Measurements from ENCODE around the gene DNAH8. TPM values are rescaled to one million over a fixed set of nuclear protein-coding genes. Genes with fewer than 3 reads are reported as not detected.

Gene DNAH8
- total RNA-seq, 1 experiment from 2014 or later, result not detected

- no peaks in the 10 kb centered on the region for H3K79me2 ChIP-seq (ENCODE audit: insufficient read depth, low read length)
- no peak overlapping the region for H3K27ac ChIP-seq (ENCODE audit: low read depth, low read length)
- BruUV-seq (replicated peaks), result no TSS peak
- POLR2A ChIA-PET, result no interaction called here
- no peaks in the 10 kb centered on the region for H3K9me2 ChIP-seq (ENCODE audit: insufficient read depth)
- H3K27me3 ChIP-seq (ENCODE audit: insufficient read depth, low read length), result peaks cover 78% of the 10 kb centered on the region
- TF ChIP-seq JUND (IDR thresholded peaks at IDR 0.05), result no peak
- TF ChIP-seq SRF (IDR thresholded peaks at IDR 0.05; ENCODE audit: low read depth), result no peak
- no peak for TF ChIP-seq EGR1 (IDR thresholded peaks at IDR 0.05; ENCODE audit: low read depth)
- TF ChIP-seq SIN3A (IDR thresholded peaks at IDR 0.05; ENCODE audit: low read depth), result no peak
- TF ChIP-seq EZH2 (IDR thresholded peaks at IDR 0.05), result no peak
- no peak for TF ChIP-seq ZBTB33 (IDR thresholded peaks at IDR 0.05; ENCODE audit: extremely low read depth, insufficient replicate concordance, low read length)
- no peak for TF ChIP-seq ATF3 (IDR thresholded peaks at IDR 0.05)
- TF ChIP-seq RAD21 (IDR thresholded peaks at IDR 0.05; ENCODE audit: low read depth), result no peak
- TF ChIP-seq FOSL1 (IDR thresholded peaks at IDR 0.05; ENCODE audit: low read depth), result no peak
- no peak for TF ChIP-seq TCF7L2 (IDR thresholded peaks at IDR 0.05; ENCODE audit: borderline replicate concordance, extremely low read depth, insufficient read depth, insufficient read length)
- no peak for TF ChIP-seq ZNF274 (IDR thresholded peaks at IDR 0.05; ENCODE audit: low read depth, low read length)
- no peak for TF ChIP-seq ZFX (IDR thresholded peaks at IDR 0.05)
- TF ChIP-seq REST (IDR thresholded peaks at IDR 0.05; ENCODE audit: low read depth), result no peak
- TF ChIP-seq CTCF (IDR thresholded peaks at IDR 0.05 in 2 of 3, conservative IDR thresholded peaks at IDR 0.05 in 1 of 3; ENCODE audit: borderline replicate concordance in 1 of 3, insufficient read depth in 1 of 3, low read depth in 2 of 3, low read length in 2 of 3), result no peak
- no peak for TF ChIP-seq YY1 (IDR thresholded peaks at IDR 0.05; ENCODE audit: extremely low read depth, insufficient replicate concordance, low read depth, low read length)
- TF ChIP-seq ELF1 (IDR thresholded peaks at IDR 0.05; ENCODE audit: borderline replicate concordance, low read depth), result no peak
- no peak for TF ChIP-seq CEBPB (IDR thresholded peaks at IDR 0.05; ENCODE audit: low read depth)
- TF ChIP-seq POLR2A (IDR thresholded peaks at IDR 0.05; ENCODE audit: borderline replicate concordance, extremely low read depth, insufficient read depth, insufficient read length), result no peak
- no peak for TF ChIP-seq CBX3 (IDR thresholded peaks at IDR 0.05; ENCODE audit: low read depth)
- no peaks in the 10 kb centered on the region for H3K36me3 ChIP-seq (ENCODE audit: control insufficient read depth in 1 of 2, insufficient read depth in 2 of 2, low read length in 2 of 2)
- H3K9me3 ChIP-seq (ENCODE audit: control insufficient read depth in 1 of 2, insufficient read depth in 1 of 2, low read depth in 1 of 2, low read length in 2 of 2), result no peaks in the 10 kb centered on the region
- CTCF ChIA-PET, result no interaction called here
- RAD21 ChIA-PET (ENCODE audit: low non-redundant PET in 1 of 2, low total read pairs in 2 of 2, uncharacterized antibody in 2 of 2, unreplicated experiment in 2 of 2), result no interaction called here
- no peaks in the 10 kb centered on the region for H3K4me1 ChIP-seq (ENCODE audit: control insufficient read depth in 1 of 2, insufficient read depth in 2 of 2, low read length in 2 of 2)
- no peak for DNase-seq (ENCODE audit: low read depth, low spot score)
- no peak overlapping the region for H3K4me2 ChIP-seq (ENCODE audit: low read length)
- no peak overlapping the region for H3K4me3 ChIP-seq (replicated peaks in 1 of 2; ENCODE audit: low read depth in 1 of 2, low read length in 2 of 2)
- intact Hi-C loops (cut with micrococcal nuclease), result loop anchor here (10.0 kb wide), 1 partner anchor 147 kb away; no protein-coding TSS in a partner anchor
- no peak overlapping the region for H3K9ac ChIP-seq (ENCODE audit: low read length)
- ATAC-seq, result no peak
- no peak overlapping the region for H2AFZ ChIP-seq (ENCODE audit: low read depth, low read length, poor library complexity, severe bottlenecking)
- H4K20me1 ChIP-seq (ENCODE audit: insufficient read depth), result no peaks in the 10 kb centered on the region; the same call in 1 of the 2 replicates
Measured at GRCh38 chr6:39007575-39007974, 292.5 kb downstream of the DNAH8 start.
